TTC549 (cell line): Measurements from ENCODE around the gene MAFF.

Source experiments
- FAIRE-seq: peaks from 2 replicates; lab custom pipeline; 2012; peaks lifted over from hg19 to GRCh38; lab: Jason Lieb, UNC

The MAFF gene

DNA sequence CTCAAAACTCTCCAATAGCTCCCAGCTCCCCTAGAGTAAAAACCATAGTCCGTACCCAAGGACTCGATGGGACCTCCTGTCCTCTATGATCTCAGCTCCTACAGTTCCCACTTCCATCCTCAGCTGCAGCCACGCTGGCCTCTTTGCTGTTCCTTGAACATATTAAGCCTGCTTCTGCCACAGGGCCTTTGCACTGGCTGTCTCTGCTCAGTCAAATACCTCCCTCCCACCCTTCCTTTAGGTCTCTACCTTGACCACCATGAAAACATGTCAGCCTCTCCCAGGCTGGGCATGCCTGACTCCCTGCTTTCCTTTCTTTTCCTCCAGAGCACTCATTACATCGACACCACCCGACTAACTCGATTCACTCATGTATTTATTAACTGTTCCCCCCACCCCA, 46.5 kb downstream of the MAFF start:
- FAIRE-seq = no peak

DNA sequence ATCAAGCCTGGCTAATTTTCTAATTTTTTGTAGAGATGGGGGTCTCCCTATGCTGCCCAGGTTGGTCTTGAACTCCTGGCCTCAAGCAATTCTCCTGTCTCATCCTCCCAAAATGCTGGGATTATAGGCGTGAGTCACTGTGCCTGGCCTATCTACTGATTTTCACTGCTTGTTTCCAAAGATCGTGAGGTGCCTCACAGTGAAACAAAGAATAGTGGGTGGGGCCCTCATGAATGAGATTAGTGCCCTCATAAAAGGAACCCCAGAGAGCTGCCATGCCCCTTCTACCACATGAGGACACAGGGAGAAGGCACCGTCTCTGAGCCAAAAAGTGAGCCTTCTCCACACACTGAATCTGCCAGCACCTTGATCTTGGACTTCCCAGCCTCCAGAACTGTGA, 47.5 kb downstream of the MAFF start:
- no peak for FAIRE-seq

DNA sequence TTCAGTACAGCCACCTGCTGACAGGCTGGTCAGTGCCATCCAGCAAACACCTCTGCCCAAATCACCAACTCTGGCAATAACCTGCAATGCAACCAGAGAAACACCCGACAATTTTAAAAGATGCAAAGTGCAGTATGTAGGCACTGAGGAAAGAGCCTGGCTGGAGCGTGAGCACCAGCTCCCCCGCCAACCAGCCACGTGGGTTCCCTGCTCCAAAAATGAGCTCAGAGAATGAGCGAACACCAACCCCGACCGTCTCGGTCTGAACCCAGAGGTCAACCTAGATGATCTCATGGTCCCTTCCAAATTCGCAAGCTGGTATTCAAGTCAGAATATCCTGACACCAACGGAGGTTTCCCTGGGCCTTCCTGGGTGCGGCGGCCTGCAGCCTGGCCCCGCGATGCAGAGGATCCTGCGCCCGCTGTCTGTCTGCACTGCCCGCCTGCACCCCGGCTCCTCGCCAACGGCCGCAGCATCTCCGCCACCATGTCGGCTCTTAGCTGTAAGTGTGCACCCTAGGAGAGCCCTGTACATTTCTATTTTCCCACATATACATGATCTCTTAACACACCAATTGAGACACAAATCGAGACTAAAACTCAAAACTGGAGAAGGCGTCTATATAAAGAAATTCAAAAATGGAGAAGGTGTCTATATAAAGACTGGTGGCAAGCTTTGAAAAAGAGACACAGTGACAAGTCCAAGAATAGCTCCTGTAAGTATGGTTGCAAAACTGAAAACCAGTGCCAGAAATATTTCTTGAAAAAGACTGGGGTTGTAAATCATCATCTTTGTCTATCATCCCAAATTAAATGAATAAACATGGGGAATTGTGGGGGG, 48.2 kb downstream of the MAFF start:
- no peak for FAIRE-seq

DNA sequence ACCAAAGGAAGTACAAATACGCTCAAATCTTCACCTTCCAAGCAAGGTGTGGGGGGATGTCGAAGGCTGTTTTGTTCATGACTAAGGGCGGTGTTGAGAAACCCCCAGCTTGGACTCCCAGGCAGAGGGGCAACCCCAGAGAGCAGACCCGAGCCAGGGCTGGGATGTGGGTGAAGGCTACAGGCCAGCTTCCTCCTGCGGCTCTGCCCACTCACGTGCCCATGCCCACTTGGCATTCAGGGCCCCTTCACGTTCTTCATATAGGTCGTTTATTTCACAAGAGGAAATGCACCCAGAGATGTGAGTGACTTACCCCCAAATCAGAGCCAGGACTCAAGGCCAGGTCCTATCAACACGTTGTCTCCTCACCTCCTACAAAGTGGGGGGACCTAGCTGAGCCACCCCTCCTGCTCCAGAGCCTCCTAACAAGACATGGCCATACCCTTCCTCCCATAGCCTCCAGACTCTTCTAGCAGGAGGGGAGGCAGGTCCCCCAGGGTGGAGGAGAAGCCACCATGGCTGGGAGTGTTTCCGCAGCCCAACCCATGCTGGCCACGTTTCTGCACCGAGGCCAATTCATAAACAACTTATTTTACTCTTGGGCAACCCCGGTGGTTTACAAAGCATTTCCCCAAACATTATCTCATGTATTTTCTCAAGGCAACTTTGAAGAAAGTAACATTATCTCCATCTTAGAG, 49.0 kb downstream of the MAFF start:
- no peak for FAIRE-seq

DNA sequence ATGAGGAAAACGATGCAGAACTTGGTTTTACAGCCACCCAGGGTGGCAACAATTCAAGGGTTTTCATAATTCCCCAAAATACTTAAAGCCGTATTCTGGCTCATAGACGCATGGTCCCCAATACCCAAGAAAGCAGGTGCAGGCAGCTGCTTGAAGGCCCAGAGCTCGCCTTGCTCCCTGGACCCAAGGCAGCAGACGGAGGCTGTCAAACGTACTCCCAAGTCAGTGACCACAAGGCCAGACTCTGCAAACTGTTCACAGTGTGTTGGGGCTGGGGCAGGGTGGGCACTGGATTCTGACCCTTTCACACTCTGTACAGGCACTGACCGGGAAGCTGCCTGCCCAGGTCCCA, 49.5 kb downstream of the MAFF start:
- no peak for FAIRE-seq

DNA sequence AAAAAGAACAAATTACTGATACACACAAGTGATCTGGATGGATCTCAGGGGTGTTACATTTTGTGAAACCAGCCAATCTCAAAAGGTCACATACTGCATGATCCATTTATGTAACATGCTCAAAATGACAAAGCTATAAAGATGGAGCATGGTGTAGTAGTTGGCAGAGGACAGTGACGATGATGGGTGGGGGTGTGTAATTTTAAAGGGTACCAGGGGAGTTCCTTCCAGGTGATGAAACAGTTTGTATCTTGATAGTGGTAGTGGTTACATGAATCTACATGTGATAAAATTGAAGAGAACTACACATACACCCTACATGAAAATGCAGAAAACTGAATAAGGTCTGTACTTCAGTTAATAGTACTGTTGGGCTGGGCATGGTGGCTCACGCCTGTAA, 53.9 kb downstream of the MAFF start:
- FAIRE-seq = no peak

DNA sequence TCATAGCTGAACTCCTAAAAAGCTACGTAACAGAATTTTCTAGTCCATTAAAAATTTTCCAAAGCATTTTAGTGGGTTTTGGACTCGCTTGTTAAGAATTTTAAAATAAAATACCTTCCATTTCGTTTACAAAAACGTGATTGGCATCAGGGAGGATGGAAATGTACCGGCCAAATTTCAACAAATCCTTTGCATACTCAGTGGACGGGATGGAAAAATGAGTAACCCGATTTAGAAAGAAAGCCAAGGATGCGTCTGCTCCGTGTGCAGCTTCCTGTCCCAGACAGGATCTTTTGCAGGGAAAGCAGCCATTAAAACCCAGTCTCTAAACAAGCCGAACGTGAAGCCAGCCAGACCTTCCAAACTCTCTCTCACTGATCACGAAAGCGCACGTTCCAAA, 55.4 kb downstream of the MAFF start:
- FAIRE-seq = no peak

DNA sequence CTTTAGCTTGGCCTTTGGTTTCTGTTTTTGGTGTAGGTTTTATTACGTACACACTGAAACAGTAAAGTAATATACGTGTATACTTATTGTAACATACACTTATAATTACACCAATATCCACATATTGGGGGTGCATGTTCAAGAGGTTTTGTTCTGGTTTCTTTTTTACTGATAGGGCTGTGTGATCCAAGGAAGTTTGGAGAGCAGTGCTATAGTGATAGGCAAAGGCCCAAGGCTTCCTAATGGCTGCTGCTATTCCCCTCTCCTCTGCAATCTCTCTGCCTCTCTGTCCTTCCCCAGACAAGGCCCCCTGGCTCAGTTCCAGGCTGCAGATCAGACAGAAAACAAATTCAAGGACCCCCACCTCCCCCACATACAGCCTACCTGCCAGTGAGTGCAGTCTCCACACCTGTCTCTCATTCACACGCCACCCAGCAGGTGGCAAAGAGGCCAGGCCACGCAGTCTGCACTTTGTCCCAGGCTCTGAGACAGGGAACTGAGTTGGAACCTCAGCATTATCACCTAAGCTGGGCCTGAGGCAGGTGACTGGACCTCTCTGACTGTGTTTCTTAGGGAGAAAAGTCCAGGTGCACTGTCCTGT, 56.0 kb downstream of the MAFF start:
- no peak for FAIRE-seq

DNA sequence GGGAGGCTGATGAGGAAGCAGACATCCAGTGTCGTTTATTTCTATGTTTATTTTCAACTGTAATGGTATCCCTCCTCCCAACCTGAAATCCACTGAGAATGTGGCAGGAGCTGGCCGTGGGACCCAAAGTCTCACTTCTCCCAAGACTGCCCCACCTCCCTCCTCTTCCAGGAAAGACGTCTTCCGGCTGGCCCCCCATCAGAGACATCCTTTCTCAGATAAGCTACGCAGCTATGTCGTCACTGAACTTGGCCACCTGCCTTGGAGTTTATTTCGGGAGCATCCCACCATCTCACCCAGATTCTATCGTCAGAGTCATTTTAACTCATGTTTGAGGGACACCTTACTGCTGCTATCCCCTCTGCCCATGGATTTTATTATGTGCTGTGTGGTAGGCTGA, 57.1 kb downstream of the MAFF start:
- no peak for FAIRE-seq

DNA sequence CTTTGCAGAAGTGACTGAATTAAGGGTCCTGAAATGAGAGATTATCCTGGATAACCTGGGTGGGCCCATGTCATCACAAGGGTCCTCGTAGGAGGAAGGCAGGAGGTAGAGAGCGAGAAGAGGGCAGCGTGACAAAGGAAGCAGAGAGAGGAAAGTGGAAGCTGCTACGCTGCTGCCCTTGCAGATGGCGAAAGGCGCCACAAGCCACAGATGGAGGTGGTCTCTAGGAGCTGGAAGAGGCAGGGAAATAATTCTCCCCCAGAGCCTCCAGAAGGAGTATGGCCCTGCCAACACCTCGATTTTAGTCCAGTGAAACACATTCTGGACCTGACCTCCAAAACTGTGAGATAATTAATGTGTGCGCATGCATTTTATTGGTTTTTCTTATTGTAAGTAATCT, 57.6 kb downstream of the MAFF start:
- FAIRE-seq = no peak

DNA sequence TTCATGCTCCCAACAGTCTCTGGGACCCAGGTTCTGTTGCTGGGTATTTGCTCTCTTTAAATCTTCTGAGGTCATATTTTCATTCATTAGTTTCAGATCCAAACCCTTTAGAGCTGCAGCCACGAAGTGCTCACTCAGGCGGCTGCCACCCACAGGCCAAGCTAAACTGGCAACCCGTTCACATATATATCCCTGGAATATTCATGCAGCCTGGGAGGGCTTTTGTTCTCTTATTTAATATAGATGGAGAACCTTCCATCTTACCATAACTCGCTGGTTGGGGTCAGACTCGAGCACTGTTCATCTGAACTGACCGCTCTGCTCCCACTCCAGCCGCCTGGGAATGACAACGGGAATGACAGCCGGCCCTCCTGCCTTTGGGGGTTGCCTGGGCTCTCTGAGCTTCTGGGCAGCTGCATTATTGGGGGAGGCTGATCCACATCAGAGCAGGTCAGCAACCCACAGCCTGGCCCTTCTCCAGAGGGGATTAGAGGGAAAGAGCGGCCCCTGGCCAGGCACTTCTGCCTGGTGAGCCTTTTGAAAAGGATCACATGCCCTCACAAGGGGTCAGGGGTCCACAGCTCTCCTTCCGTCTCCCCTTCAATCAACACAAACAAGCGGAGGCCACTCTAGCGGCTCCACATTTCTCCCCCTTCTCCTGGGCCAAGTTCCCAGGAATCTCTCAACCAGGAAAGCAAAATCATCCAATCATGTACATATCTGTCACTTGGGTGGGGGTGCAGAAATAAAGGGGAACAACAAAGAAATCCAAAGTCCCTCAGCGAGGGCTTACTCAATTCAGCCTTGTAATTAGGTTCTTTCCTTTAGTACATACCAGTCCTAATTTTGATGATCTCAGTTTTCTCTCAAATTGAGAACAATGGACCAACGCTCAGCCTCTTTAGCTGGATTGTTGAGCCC, 59.2 kb downstream of the MAFF start:
- no peak for FAIRE-seq

DNA sequence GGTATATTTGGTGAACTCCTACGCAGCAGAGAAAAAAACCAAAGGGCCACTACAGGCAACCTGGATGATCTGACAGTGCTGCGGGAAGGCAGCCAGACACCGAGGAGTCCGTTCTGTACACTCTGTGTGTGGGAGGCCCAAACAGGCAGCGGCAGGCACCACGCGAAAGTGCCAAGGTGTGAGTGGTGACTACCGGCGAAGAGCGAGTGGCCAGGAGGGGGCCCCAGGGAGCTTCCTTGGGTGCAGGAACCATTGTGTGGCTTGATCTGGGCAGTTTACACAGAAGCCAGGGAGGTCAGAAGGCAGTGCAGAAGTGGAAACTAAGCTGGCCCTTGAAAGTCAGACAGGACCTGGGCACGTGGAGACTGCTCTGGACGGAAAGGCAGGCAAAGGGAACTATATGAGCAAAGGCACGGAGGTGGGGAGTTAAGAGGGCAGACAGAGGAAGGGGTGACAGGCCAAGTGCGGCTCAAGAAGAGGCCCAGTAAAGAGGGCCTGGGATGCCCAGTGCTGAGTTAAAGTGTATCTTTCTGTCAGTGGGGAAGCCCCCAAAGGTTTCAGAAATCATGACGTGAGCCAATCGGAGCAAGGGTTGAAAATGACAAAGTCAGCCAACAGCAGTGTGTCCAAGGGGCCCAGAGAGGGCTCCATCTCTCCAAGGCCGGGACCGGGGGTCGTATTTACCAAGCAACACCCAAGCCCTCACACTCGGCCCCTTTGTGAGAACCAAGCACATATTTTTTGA, 60.4 kb downstream of the MAFF start:
- FAIRE-seq = no peak

DNA sequence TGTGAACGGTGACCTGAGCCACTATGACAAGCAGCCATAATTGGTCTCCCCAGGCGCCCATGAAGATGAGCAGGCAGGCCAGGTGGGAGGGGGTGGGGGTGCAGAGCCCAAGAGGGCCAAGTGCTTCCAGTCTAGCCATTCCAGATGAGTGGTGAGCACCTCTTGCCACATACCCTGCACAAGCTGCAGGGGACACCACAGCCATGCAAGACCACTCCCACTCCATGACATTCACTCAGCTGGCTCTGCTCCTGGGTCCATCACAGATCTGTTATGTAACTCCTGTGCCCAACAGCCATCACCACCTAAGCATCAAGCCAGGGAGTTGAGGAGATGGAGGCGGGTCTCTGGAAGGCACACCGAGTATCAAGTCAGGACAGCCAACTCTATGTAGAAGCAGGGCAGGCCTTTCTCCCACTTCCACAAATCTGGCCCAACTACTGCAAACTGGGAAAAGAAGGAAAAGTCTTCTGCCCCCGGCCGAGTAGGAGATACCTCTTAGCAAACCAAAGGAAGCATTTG, 62.6 kb downstream of the MAFF start:
- FAIRE-seq = no peak
